Measurements from ENCODE around the gene NDUFS8.

NDUFS8 gene

DNA sequence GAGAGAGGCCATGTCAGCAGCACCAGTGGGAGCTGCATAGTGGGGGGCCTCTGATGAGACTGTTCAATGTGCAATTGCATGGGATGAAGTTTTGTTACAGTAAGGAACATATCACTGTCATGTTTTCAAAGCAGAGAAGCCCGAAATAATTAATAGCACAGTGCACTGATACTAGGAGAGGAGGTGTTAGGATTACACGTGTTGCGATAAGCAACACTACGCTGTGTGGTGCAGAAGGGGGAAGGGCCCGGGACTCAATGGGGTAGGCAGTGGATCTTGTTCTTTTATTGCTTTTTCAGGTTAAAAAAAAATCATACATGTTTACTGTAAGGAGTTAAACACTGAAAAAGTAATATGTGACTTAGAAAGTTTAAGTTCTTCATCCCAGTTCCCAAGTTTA lies 37.5 kb downstream of the NDUFS8 start:
- TF ChIP-seq, protein P1, sequence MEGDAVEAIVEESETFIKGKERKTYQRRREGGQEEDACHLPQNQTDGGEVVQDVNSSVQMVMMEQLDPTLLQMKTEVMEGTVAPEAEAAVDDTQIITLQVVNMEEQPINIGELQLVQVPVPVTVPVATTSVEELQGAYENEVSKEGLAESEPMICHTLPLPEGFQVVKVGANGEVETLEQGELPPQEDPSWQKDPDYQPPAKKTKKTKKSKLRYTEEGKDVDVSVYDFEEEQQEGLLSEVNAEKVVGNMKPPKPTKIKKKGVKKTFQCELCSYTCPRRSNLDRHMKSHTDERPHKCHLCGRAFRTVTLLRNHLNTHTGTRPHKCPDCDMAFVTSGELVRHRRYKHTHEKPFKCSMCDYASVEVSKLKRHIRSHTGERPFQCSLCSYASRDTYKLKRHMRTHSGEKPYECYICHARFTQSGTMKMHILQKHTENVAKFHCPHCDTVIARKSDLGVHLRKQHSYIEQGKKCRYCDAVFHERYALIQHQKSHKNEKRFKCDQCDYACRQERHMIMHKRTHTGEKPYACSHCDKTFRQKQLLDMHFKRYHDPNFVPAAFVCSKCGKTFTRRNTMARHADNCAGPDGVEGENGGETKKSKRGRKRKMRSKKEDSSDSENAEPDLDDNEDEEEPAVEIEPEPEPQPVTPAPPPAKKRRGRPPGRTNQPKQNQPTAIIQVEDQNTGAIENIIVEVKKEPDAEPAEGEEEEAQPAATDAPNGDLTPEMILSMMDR (conservative IDR thresholded peaks at IDR 0.05; ENCODE audit: control insufficient read depth, insufficient read depth, low read depth, low read length) = no peak
- no peak overlapping the region for H3K4me3 ChIP-seq (ENCODE audit: control insufficient read depth, low read depth, low read length)
- no peak for DNase-seq (ENCODE audit: low read depth)

DNA sequence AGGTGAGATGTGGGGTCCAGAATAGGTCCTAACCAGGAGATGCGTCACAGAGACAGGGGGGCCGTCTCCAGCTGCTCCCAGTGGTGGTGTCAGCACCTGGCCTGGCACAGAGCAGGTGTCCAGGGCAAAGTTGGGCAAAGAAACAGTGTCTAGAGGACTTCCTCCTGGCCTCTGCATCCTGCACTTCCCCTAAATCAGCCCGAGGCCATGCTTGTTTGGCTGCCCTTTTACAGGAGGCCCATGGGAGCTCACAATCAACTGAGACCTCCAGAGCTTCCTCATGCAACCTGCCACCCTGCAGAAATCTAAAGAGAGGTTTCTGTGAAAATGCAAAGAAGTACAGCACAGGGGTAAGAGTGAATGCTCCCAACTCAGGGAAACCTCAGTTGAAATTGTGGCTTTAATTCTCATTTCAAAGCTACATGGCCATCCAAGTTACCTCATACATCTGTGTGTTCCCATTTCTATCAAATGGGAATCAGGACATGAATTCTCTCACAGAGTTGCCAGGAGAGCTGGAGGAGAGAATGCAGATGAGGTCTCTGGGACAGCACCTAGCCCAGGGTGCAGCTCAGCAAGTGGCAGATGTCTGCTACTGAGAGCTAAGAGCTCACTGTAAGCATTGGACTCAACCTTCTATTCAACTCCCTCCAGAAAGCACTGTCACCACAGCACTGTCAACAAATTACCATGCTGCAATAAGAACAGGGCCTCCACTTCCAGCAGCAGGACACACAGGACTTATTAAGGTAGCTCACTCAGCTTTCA lies 41.0 kb downstream of the NDUFS8 start:
- DNase-seq (ENCODE audit: low read depth) = no peak
- H3K4me3 ChIP-seq (ENCODE audit: control insufficient read depth, low read depth, low read length) = no peak overlapping the region
- TF ChIP-seq, protein P1 (conservative IDR thresholded peaks at IDR 0.05; ENCODE audit: control insufficient read depth, insufficient read depth, low read depth, low read length) = no peak

DNA sequence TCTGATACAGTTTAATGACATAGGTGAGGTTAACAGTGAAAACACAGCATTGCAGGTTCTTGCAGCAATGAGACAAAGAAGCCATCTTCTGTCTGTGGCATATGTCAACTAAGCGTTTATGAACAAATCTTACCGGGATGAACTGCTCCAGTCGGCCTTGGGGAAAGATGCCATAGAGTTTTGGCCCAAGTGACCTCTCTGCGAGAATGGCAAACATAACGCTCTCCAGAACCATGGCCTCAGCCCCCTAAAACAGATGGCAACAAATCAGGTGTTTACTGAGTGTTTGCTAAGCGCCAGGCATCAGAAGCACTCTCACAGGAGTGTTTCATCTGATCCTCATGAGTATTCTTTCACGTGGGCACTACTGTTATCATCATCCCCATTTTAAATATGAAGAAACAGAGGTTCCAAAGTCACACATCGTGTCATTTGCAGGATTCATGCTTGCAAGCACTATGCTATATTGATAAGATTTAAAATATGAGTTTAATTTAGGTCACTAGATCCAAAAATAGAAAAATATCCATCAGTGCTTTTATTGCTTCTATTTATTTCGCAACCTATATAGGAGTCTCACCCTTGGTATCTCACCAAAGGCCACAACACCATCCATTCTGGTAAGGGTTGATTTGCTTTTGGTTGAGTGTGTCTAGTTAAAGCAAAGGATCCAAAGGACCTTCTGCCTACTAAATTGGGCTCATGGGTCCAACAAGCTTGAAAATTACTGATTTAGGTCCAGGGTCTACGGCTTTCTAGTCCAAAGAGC lies 44.3 kb downstream of the NDUFS8 start:
- TF ChIP-seq, protein P1 (conservative IDR thresholded peaks at IDR 0.05; ENCODE audit: control insufficient read depth, insufficient read depth, low read depth, low read length) = no peak
- H3K4me3 ChIP-seq (ENCODE audit: control insufficient read depth, low read depth, low read length) = no peak overlapping the region
- no peak for DNase-seq (ENCODE audit: low read depth)

DNA sequence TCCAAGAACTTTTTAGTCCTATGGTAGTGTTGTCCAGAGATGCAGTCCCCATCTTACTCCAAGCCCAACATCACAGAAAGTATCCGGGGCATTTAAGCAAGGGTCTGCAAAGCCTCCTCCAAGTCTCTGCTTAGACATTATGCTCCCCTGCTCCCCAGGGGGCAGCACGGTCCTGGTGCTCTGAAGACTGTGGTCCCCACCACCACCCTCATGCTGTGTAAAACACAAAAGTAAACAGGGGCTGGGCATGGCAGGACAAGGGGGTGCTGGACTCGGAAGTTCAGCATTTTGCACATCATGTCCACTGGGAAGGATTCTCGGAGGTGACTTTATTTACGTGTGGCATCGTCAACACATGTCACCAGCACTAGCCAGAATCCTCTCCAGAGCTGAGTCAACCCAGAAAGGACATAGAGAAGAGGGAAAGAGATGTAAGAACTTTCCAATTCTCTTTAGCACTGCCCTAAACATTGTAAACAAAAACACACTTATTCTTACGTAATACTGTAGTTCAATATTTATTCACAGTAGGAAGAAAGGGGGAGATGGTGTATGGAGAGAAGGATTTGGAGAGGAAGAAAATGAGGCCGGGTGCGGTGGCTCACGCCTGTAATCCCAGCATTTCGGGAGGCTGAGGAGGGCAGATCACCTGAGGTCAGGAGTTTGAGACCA lies 46.0 kb downstream of the NDUFS8 start:
- DNase-seq (ENCODE audit: low read depth) = no peak

DNA sequence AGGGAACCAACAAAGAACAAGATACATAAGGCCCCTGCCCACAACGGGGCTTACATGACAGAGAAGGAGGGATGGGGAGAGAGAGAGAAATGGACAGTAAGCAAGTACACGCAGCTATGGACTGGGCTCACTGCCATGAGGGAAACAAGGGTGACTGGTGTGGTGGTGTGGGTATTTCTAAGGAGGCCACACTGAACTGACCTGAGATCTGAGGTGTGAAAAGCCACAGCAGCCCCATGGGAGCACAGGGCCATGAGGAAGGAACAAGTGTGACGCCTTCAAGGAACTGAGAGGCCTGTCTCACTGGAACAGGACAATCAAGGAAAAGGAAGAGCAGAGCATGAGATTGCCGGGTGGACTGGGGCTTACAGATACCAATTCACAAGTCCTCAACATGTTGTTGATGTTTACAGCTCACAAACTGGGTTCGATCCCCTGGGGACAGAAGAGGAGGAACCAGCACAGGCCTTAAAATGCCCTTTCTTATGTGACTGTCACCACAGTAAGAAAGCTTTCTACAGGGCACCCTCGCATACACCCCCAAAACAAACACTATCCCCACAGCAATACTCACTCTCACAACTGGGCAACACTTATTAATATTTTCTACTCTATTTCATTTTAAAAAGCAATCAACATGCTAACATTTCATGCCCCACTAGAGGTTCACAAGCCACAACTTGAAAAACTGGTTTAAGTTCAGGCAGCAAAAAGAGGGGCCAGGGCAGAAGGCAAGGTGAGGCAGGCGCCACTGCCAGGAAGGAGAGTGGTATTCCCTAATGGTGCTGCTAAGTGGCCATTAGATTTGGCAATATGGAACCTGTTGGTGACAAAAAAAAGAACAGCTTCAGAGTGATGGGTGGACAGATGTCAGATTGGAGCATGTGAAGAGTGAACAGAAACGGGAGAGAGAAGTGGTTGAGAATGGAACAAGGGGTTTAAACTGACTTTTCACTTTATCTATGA lies 47.4 kb downstream of the NDUFS8 start:
- TF ChIP-seq, protein P1 (conservative IDR thresholded peaks at IDR 0.05; ENCODE audit: control insufficient read depth, insufficient read depth, low read depth, low read length) = no peak
- DNase-seq (ENCODE audit: low read depth) = no peak
- H3K4me3 ChIP-seq (ENCODE audit: control insufficient read depth, low read depth, low read length) = no peak overlapping the region

More for the DNA sequence above, 46.0 kb downstream of the NDUFS8 start:
- H3K4me3 ChIP-seq (ENCODE audit: control insufficient read depth, low read depth, low read length) = no peak overlapping the region
- TF ChIP-seq, protein P1 (conservative IDR thresholded peaks at IDR 0.05; ENCODE audit: control insufficient read depth, insufficient read depth, low read depth, low read length) = no peak

DNA sequence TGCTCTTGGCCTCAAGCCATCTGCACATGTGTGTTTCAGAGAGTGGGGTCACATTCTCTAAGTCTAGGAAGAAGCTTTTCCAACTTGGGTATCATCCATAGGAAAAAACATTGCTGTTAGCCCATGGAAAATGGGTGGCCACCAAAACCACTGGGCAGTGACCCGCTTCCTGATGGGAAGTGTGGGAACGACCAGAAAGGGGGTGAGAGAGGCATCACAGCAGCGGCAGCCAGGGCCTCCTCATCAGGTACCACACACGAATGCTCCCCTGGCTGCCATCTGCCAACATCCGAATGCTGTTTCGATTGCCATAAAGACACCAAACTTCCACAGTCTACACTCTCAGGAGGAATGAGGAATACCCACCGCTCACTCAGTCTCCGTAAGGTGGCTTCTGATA lies 50.4 kb downstream of the NDUFS8 start:
- no peak overlapping the region for H3K4me3 ChIP-seq (ENCODE audit: control insufficient read depth, low read depth, low read length)
- TF ChIP-seq, protein P1 (conservative IDR thresholded peaks at IDR 0.05; ENCODE audit: control insufficient read depth, insufficient read depth, low read depth, low read length) = no peak
- DNase-seq (ENCODE audit: low read depth) = no peak
